SK-N-SH (cell line): ENCODE data around the gene ANKMY2. TPM values are rescaled to one million over a fixed set of nuclear protein-coding genes. Genes with fewer than 3 reads are reported as not detected.

Experiments
- CTCF ChIA-PET: fragments of 300-600, 350-600 bp; formaldehyde crosslinking; extraction: SDS; loops from one replicate; lab custom pipeline; 2021; lab: Yijun Ruan, JAX
- POLR2A ChIA-PET: fragments of 350-600 bp; sonication (Branson Sonifier 250); formaldehyde crosslinking; extraction: SDS; loops from one replicate; lab custom pipeline; 2020; ENCODE audit warnings: antibody characterized with exemption, inconsistent platforms; lab: Yijun Ruan, JAX
- DNase-seq: peaks from one replicate; pipeline ENCODE4 v3.0.0; 2012
- H2AFZ ChIP-seq: fragments of 200-600 bp; sonication (generic); 2 replicates; pipeline ENCODE4 v1.8.1; 2016; ENCODE audit warnings: antibody characterized with exemption, mild to moderate bottlenecking, low read depth
- H3F3A ChIP-seq: fragments of 200-600 bp; sonication (generic); replicated peaks from 2 replicates; pipeline ENCODE3; 2016; ENCODE audit warnings: antibody characterized with exemption, mild to moderate bottlenecking; ENCODE audit not compliant: insufficient read depth
- H3K27ac ChIP-seq, 2 experiments: fragments of 200-500 bp in 1 of 2; fragments of 200-600 bp in 1 of 2; sonication (Bioruptor generic) in 1 of 2; sonication (generic), shearing (Covaris generic) in 1 of 2; 2 replicates each; pipeline versions ENCODE4 v1.5.1 to v1.6.1; 2014 to 2016; ENCODE audit warnings: low read depth in 2 of 2, inconsistent platforms in 1 of 2, low read length in 1 of 2, mild to moderate bottlenecking in 1 of 2, mixed read lengths in 1 of 2
- H3K27me3 ChIP-seq: fragments of 200-600 bp; sonication (generic), shearing (Covaris generic); 2 replicates; pipeline ENCODE4 v1.6.1; 2016; ENCODE audit warnings: mixed run types; ENCODE audit not compliant: insufficient read depth
- H3K36me3 ChIP-seq, 2 experiments: fragments of 200-500 bp in 1 of 2; fragments of 200-600 bp in 1 of 2; sonication (Bioruptor generic) in 1 of 2; sonication (generic) in 1 of 2; replicated peaks in 1 of 2; 2 replicates each; pipeline versions ENCODE3 to v1.5.1; 2014 to 2016; ENCODE audit warnings: low read length in 1 of 2, mild to moderate bottlenecking in 1 of 2; ENCODE audit not compliant: insufficient read depth in 2 of 2, control insufficient read depth in 1 of 2
- H3K4me1 ChIP-seq, 2 experiments: fragments of 200-500 bp in 1 of 2; fragments of 200-600 bp in 1 of 2; sonication (Bioruptor generic) in 1 of 2; sonication (generic), shearing (Covaris generic) in 1 of 2; 2 replicates each; pipeline versions ENCODE4 v1.5.1 to v1.6.1; 2014 to 2016; ENCODE audit warnings: low read depth in 1 of 2, low read length in 1 of 2, mixed run types in 1 of 2; ENCODE audit not compliant: insufficient read depth in 2 of 2, control insufficient read depth in 1 of 2
- H3K4me2 ChIP-seq: fragments of 200-600 bp; sonication (generic), shearing (Covaris generic); 2 replicates; pipeline ENCODE4 v1.6.1; 2017; ENCODE audit warnings: mixed run types
- H3K4me3 ChIP-seq, 2 experiments: fragments of 200-500 bp in 1 of 2; fragments of 200-600 bp in 1 of 2; sonication (Bioruptor generic) in 1 of 2; sonication (generic), shearing (Covaris generic) in 1 of 2; 2 replicates each; pipeline versions ENCODE4 v1.5.1 to v1.8.1; 2014 to 2016; ENCODE audit warnings: low read depth in 2 of 2, inconsistent platforms in 1 of 2, low read length in 1 of 2, mild to moderate bottlenecking in 1 of 2, mixed read lengths in 1 of 2, moderate library complexity in 1 of 2
- H3K79me2 ChIP-seq: fragments of 200-600 bp; sonication (generic); 2 replicates; pipeline ENCODE4 v1.8.1; 2017; ENCODE audit warnings: mild to moderate bottlenecking; ENCODE audit not compliant: insufficient read depth
- H3K9ac ChIP-seq: fragments of 200-600 bp; sonication (generic); 2 replicates; pipeline ENCODE4 v1.6.1; 2017; ENCODE audit warnings: mixed run types
- H3K9me2 ChIP-seq: fragments of 200-600 bp; sonication (generic); 2 replicates; pipeline ENCODE4 v1.6.1; 2017; ENCODE audit warnings: mixed run types
- H3K9me3 ChIP-seq: fragments of 200-600 bp; sonication (generic); 2 replicates; pipeline ENCODE4 v1.6.1; 2017; ENCODE audit warnings: mixed run types, mild to moderate bottlenecking, moderate library complexity
- H4K20me1 ChIP-seq: fragments of 200-600 bp; sonication (generic); 2 replicates; pipeline ENCODE4 v1.6.1; 2017; ENCODE audit warnings: mild to moderate bottlenecking, mixed run types; ENCODE audit not compliant: insufficient read depth
- CHD2 ChIP-seq: fragments of 150-350 bp; IDR thresholded peaks from 2 replicates; pipeline ENCODE4 v1.6.1; 2018; ENCODE audit warnings: low read length; ENCODE audit not compliant: partially characterized antibody
- CTCF ChIP-seq: fragments of 200-600 bp; sonication (generic); IDR thresholded peaks from 2 replicates; pipeline ENCODE4 v1.6.1; 2017; ENCODE audit warnings: antibody characterized with exemption, mild to moderate bottlenecking, moderate library complexity
- FOSL2 ChIP-seq: IDR thresholded peaks from 2 replicates; pipeline ENCODE4 v1.4.0; 2012; ENCODE audit warnings: low read depth, mild to moderate bottlenecking, moderate library complexity, borderline replicate concordance
- FOXJ3 ChIP-seq: sonication (generic); formaldehyde crosslinking; IDR thresholded peaks from 2 replicates; pipeline ENCODE4 v1.5.1; 2020; ENCODE audit warnings: mild to moderate bottlenecking, missing genetic modification reagents
- GATA2 ChIP-seq: sonication (generic); formaldehyde crosslinking; IDR thresholded peaks from 2 replicates; pipeline ENCODE4 v1.5.0; 2020; ENCODE audit warnings: mild to moderate bottlenecking, missing genetic modification reagents
- IRF3 ChIP-seq: fragments of 150-350 bp; IDR thresholded peaks from 2 replicates; pipeline ENCODE4 v1.6.1; 2016; ENCODE audit warnings: mild to moderate bottlenecking, low read depth, low read length
- JUND ChIP-seq: IDR thresholded peaks from 2 replicates; pipeline ENCODE4 v1.4.0; 2012
- MEF2A ChIP-seq: IDR thresholded peaks from 2 replicates; pipeline ENCODE4 v1.4.0; 2012; ENCODE audit warnings: low read depth, borderline replicate concordance
- MXI1 ChIP-seq: IDR thresholded peaks from 2 replicates; pipeline ENCODE4 v1.6.1; 2012; ENCODE audit warnings: mild to moderate bottlenecking, low read depth, low read length, improper control_type of control experiment
- PBX3 ChIP-seq: IDR thresholded peaks from 2 replicates; pipeline ENCODE4; 2012
- POLR2AphosphoS5 ChIP-seq: IDR thresholded peaks from 2 replicates; pipeline ENCODE4 v1.6.1; 2012; ENCODE audit warnings: low read depth, low read length
- RAD21 ChIP-seq: IDR thresholded peaks from 2 replicates; pipeline ENCODE4 v1.6.1; 2012; ENCODE audit warnings: mild to moderate bottlenecking, low read length
- RCOR1 ChIP-seq: fragments of 150-350 bp; IDR thresholded peaks from 2 replicates; pipeline ENCODE4 v1.6.1; 2017; ENCODE audit warnings: antibody characterized with exemption, low read length
- RFX5 ChIP-seq: IDR thresholded peaks from 2 replicates; pipeline ENCODE4 v1.6.1; 2012; ENCODE audit warnings: mild to moderate bottlenecking, improper control_type of control experiment, low read length
- SIN3A ChIP-seq: IDR thresholded peaks from 2 replicates; pipeline ENCODE4 v1.6.1; 2012; ENCODE audit warnings: low read depth, mild to moderate bottlenecking, low read length, moderate library complexity, borderline replicate concordance
- SMC3 ChIP-seq: IDR thresholded peaks from 2 replicates; pipeline ENCODE4 v1.6.1; 2012; ENCODE audit warnings: low read depth, low read length, improper control_type of control experiment
- TCF12 ChIP-seq: IDR thresholded peaks from 2 replicates; pipeline ENCODE4 v1.4.0; 2012
- YY1 ChIP-seq: IDR thresholded peaks from 2 replicates; pipeline ENCODE4 v1.4.0; 2012; ENCODE audit warnings: low read depth, mild to moderate bottlenecking
- WGBS: methylation state at CpG from one replicate; pipeline ENCODE4 v1.1.6; 2017; ENCODE audit warnings: low lambda C conversion rate; 5-methylcytosine and 5-hydroxymethylcytosine counted together
- polyA plus RNA-seq, 3 experiments: library from polyadenylated mRNA; depleted of rRNA; stranded (reverse); fragments of >200 nt; gene quantifications; 2 replicates each; pipeline ENCODE4 v1.2.3, GENCODE V29; 2012
- TF ChIP-seq, protein P1 (sequence below): IDR thresholded peaks from 2 replicates; pipeline ENCODE4 v1.4.0; 2012; ENCODE audit warnings: low read depth, borderline replicate concordance
- TF ChIP-seq, protein P2 (sequence below): IDR thresholded peaks from 2 replicates; pipeline ENCODE4 v1.6.1; 2012; ENCODE audit warnings: mild to moderate bottlenecking, low read depth, low read length, moderate library complexity
- TF ChIP-seq, protein P3 (sequence below): IDR thresholded peaks from 2 replicates; pipeline ENCODE4 v1.4.0; 2012; ENCODE audit warnings: low read depth

ANKMY2 gene
- polyA plus RNA-seq, 1 of the 3 experiments (the other 2 are of a cell fraction) = 15.8 TPM

DNA sequence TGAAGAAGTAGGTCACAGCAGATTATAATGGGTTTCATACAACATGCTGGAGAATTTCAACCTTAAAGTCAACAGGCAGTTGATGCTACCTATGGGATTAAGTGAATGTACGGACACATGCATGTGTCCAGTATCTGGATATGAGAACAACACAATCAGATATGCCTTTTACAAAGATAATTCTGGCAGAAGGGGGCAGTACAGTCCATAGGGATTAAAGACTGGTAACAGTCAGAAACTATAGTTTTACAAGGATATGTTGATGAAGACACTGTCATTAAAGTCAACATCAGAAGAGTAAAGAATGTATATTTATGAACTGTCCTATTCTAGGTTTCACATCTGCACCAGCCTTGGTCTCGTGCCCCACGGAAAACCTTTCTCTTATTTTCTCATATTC is 41.5 kb downstream of the ANKMY2 start:
- TF ChIP-seq RAD21 (peak; percentile 60), GATA2 (CRISPR knock-in tag) (no peak), RFX5 (no peak), IRF3 (no peak), TCF12 (no peak), YY1 (no peak), PBX3 (no peak), FOXJ3 (no peak), MXI1 (no peak), RCOR1 (no peak), FOSL2 (no peak), JUND (no peak), SIN3A (no peak), SMC3 (0 out of 2 replicates have a peak, but pooled peaks have one; percentile 15), POLR2AphosphoS5 (no peak), MEF2A (no peak), CTCF (peak; percentile 41), CHD2 (no peak)
- TF ChIP-seq, protein P1, sequence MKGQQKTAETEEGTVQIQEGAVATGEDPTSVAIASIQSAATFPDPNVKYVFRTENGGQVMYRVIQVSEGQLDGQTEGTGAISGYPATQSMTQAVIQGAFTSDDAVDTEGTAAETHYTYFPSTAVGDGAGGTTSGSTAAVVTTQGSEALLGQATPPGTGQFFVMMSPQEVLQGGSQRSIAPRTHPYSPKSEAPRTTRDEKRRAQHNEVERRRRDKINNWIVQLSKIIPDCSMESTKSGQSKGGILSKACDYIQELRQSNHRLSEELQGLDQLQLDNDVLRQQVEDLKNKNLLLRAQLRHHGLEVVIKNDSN = no peak
- TF ChIP-seq, protein P2, sequence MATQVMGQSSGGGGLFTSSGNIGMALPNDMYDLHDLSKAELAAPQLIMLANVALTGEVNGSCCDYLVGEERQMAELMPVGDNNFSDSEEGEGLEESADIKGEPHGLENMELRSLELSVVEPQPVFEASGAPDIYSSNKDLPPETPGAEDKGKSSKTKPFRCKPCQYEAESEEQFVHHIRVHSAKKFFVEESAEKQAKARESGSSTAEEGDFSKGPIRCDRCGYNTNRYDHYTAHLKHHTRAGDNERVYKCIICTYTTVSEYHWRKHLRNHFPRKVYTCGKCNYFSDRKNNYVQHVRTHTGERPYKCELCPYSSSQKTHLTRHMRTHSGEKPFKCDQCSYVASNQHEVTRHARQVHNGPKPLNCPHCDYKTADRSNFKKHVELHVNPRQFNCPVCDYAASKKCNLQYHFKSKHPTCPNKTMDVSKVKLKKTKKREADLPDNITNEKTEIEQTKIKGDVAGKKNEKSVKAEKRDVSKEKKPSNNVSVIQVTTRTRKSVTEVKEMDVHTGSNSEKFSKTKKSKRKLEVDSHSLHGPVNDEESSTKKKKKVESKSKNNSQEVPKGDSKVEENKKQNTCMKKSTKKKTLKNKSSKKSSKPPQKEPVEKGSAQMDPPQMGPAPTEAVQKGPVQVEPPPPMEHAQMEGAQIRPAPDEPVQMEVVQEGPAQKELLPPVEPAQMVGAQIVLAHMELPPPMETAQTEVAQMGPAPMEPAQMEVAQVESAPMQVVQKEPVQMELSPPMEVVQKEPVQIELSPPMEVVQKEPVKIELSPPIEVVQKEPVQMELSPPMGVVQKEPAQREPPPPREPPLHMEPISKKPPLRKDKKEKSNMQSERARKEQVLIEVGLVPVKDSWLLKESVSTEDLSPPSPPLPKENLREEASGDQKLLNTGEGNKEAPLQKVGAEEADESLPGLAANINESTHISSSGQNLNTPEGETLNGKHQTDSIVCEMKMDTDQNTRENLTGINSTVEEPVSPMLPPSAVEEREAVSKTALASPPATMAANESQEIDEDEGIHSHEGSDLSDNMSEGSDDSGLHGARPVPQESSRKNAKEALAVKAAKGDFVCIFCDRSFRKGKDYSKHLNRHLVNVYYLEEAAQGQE = no peak
- TF ChIP-seq, protein P3, sequence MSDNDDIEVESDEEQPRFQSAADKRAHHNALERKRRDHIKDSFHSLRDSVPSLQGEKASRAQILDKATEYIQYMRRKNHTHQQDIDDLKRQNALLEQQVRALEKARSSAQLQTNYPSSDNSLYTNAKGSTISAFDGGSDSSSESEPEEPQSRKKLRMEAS = no peak
- TF ChIP-seq, all 33 proteins: peak for 3

More for the DNA sequence above, 41.5 kb downstream of the ANKMY2 start:
- no peaks in the 10 kb centered on the region; a peak in 1 of 4 replicates for H3K4me1 ChIP-seq
- no peak overlapping the region for H3K9ac ChIP-seq
- H3K27me3 ChIP-seq = no peaks in the 10 kb centered on the region
- H3K36me3 ChIP-seq = peaks cover 52 to 71% of the 10 kb centered on the region in 2 experiments
- ChIA-PET CTCF (interaction anchor here (1.4 kb wide), 1 partner anchor 40 kb away, joined by 4 read pairs; no protein-coding TSS in a partner anchor), POLR2A (no interaction called here)
- H2AFZ ChIP-seq = no peak overlapping the region
- H3K9me2 ChIP-seq = no peaks in the 10 kb centered on the region
- H3K79me2 ChIP-seq = no peaks in the 10 kb centered on the region
- no peak overlapping the region for H3K27ac ChIP-seq
- no peak overlapping the region for H3K4me2 ChIP-seq
- H3K9me3 ChIP-seq = no peaks in the 10 kb centered on the region
- no peaks in the 10 kb centered on the region for H4K20me1 ChIP-seq
- no peak overlapping the region for H3K4me3 ChIP-seq
- DNase-seq = no peak
- WGBS = 98% methylated on average over 3 of the region's 3 CpGs
- no peaks in the 10 kb centered on the region for H3F3A ChIP-seq
